Activated naive CD8-positive, alpha-beta T cell treated with anti-CD3 and anti-CD28 coated beads, Interleukin-2, amount 50 U/mL, for 24 hours (primary cell): Measurements from ENCODE around the gene GCC1.

Experiments
- ATAC-seq: fragments of 150-1000 bp; cut with Tn5 transposase; one replicate; pipeline ENCODE4 v1.10.0; 2021
- DNase-seq: peaks from one replicate; pipeline ENCODE4 v3.0.0; 2021
- H3K27ac Mint-ChIP-seq: one replicate; pipeline ENCODE4 v1.8.0; 2021; ENCODE audit warnings: mild to moderate bottlenecking, mixed read lengths
- H3K27me3 Mint-ChIP-seq: one replicate; pipeline ENCODE4 v1.8.0; 2021; ENCODE audit warnings: mixed read lengths
- H3K36me3 Mint-ChIP-seq: one replicate; pipeline ENCODE4 v1.8.0; 2021; ENCODE audit warnings: low read depth, mixed read lengths
- H3K4me1 Mint-ChIP-seq: one replicate; pipeline ENCODE4 v1.8.0; 2021; ENCODE audit warnings: mixed read lengths
- H3K4me3 Mint-ChIP-seq: one replicate; pipeline ENCODE4 v1.8.0; 2021; ENCODE audit warnings: mild to moderate bottlenecking, moderate library complexity, mixed read lengths
- H3K9me3 Mint-ChIP-seq: one replicate; pipeline ENCODE4 v1.8.0; 2021; ENCODE audit warnings: mixed read lengths

The GCC1 gene

GRCh38 chr7:127585044-127585953 lies at the start of gene GCC1:
GCC1 (minus strand) TSS chr7:127585596; CDS start chr7:127585182, 414 bp downstream.
- DNase-seq (peak; percentile 97), ATAC-seq (peak; percentile 76)
- Mint-ChIP-seq H3K4me3 (peak within 1 kb of the TSS; percentile 87), H3K27me3 (no peaks in the 10 kb centered on the region), H3K9me3 (no peaks in the 10 kb centered on the region), H3K27ac (peak within 1 kb of the TSS; percentile 73), H3K4me1 (peaks cover 65% of the 10 kb centered on the region), H3K36me3 (peaks cover 14% of the 10 kb centered on the region)

GRCh38 chr7:127632276-127632910 lies 47.0 kb upstream of the GCC1 start:
- no peak overlapping the region for H3K4me3 Mint-ChIP-seq
- DNase-seq: no peak
- peaks cover 15% of the 10 kb centered on the region for H3K27me3 Mint-ChIP-seq
- no peaks in the 10 kb centered on the region for H3K36me3 Mint-ChIP-seq
- H3K9me3 Mint-ChIP-seq: no peaks in the 10 kb centered on the region
- no peak overlapping the region for H3K27ac Mint-ChIP-seq
- peaks cover 7% of the 10 kb centered on the region for H3K4me1 Mint-ChIP-seq
- no peak for ATAC-seq

GRCh38 chr7:127629268-127629854 lies 44.0 kb upstream of the GCC1 start:
- ATAC-seq (peak; percentile 75), DNase-seq (peak; percentile 54)
- H3K4me1 Mint-ChIP-seq: no peaks in the 10 kb centered on the region
- no peak overlapping the region for H3K27ac Mint-ChIP-seq
- no peaks in the 10 kb centered on the region for H3K9me3 Mint-ChIP-seq
- no peak overlapping the region for H3K4me3 Mint-ChIP-seq
- peaks cover 26% of the 10 kb centered on the region for H3K27me3 Mint-ChIP-seq
- no peaks in the 10 kb centered on the region for H3K36me3 Mint-ChIP-seq

- Mint-ChIP-seq H3K4me1 (no peaks in the 10 kb centered on the region), H3K27me3 (peaks cover 29% of the 10 kb centered on the region), H3K4me3 (no peak overlapping the region), H3K36me3 (no peaks in the 10 kb centered on the region), H3K9me3 (no peaks in the 10 kb centered on the region), H3K27ac (no peak overlapping the region)
- DNase-seq: no peak
- ATAC-seq: no peak
Observed at GRCh38 chr7:127628445-127628844, 43.0 kb upstream of the GCC1 start.

GRCh38 chr7:127625331-127625730 lies 39.9 kb upstream of the GCC1 start:
- H3K36me3 Mint-ChIP-seq: no peaks in the 10 kb centered on the region
- DNase-seq: no peak
- ATAC-seq: no peak
- no peak overlapping the region for H3K27ac Mint-ChIP-seq
- no peak overlapping the region for H3K4me3 Mint-ChIP-seq
- peaks cover 36% of the 10 kb centered on the region for H3K27me3 Mint-ChIP-seq
- no peaks in the 10 kb centered on the region for H3K9me3 Mint-ChIP-seq
- peaks cover 8% of the 10 kb centered on the region for H3K4me1 Mint-ChIP-seq

GRCh38 chr7:127620406-127621233 lies 35.2 kb upstream of the GCC1 start:
- H3K9me3 Mint-ChIP-seq: no peaks in the 10 kb centered on the region
- H3K4me3 Mint-ChIP-seq: no peak overlapping the region
- peaks cover 12% of the 10 kb centered on the region for H3K4me1 Mint-ChIP-seq
- no peak overlapping the region for H3K27ac Mint-ChIP-seq
- no peaks in the 10 kb centered on the region for H3K36me3 Mint-ChIP-seq
- ATAC-seq (peak; percentile 37), DNase-seq (no peak)
- peaks cover 58% of the 10 kb centered on the region for H3K27me3 Mint-ChIP-seq

- DNase-seq: no peak
- Mint-ChIP-seq H3K27me3 (peaks cover 54% of the 10 kb centered on the region), H3K4me1 (peaks cover 12% of the 10 kb centered on the region), H3K9me3 (no peaks in the 10 kb centered on the region), H3K27ac (no peak overlapping the region), H3K4me3 (no peak overlapping the region), H3K36me3 (no peaks in the 10 kb centered on the region)
- peak; percentile 22 for ATAC-seq
Observed at GRCh38 chr7:127619681-127620405, 34.4 kb upstream of the GCC1 start.

- peaks cover 51% of the 10 kb centered on the region for H3K27me3 Mint-ChIP-seq
Observed at GRCh38 chr7:127618775-127619174, 33.4 kb upstream of the GCC1 start.

GRCh38 chr7:127618042-127618441 lies 32.6 kb upstream of the GCC1 start, which contains the start of gene PAX4:
PAX4 (minus strand) TSS chr7:127618142; CDS start chr7:127615928, 2,214 bp downstream.
- Mint-ChIP-seq H3K36me3 (no peaks in the 10 kb centered on the region), H3K4me1 (peaks cover 12% of the 10 kb centered on the region), H3K27ac (no peak within 1 kb of the TSS), H3K4me3 (no peak within 1 kb of the TSS), H3K27me3 (peaks cover 52% of the 10 kb centered on the region), H3K9me3 (no peaks in the 10 kb centered on the region)
- no peak for ATAC-seq
- no peak for DNase-seq

More at GRCh38 chr7:127618775-127619174, 33.4 kb upstream of the GCC1 start:
- no peak overlapping the region for H3K27ac Mint-ChIP-seq
- ATAC-seq (no peak), DNase-seq (no peak)
- peaks cover 12% of the 10 kb centered on the region for H3K4me1 Mint-ChIP-seq
- H3K36me3 Mint-ChIP-seq: no peaks in the 10 kb centered on the region
- no peaks in the 10 kb centered on the region for H3K9me3 Mint-ChIP-seq
- no peak overlapping the region for H3K4me3 Mint-ChIP-seq

GRCh38 chr7:127616724-127617123 lies 31.3 kb upstream of the GCC1 start:
- H3K9me3 Mint-ChIP-seq: no peaks in the 10 kb centered on the region
- H3K4me3 Mint-ChIP-seq: no peak overlapping the region
- H3K27me3 Mint-ChIP-seq: peaks cover 56% of the 10 kb centered on the region
- H3K4me1 Mint-ChIP-seq: peaks cover 12% of the 10 kb centered on the region
- ATAC-seq: no peak
- no peak for DNase-seq
- H3K36me3 Mint-ChIP-seq: no peaks in the 10 kb centered on the region
- no peak overlapping the region for H3K27ac Mint-ChIP-seq

GRCh38 chr7:127612263-127612662 lies 26.9 kb upstream of the GCC1 start:
- ATAC-seq: no peak
- Mint-ChIP-seq H3K27ac (no peak overlapping the region), H3K27me3 (peaks cover 27% of the 10 kb centered on the region), H3K4me1 (no peaks in the 10 kb centered on the region), H3K9me3 (no peaks in the 10 kb centered on the region), H3K36me3 (no peaks in the 10 kb centered on the region), H3K4me3 (no peak overlapping the region)
- no peak for DNase-seq

- H3K9me3 Mint-ChIP-seq: no peaks in the 10 kb centered on the region
- H3K4me3 Mint-ChIP-seq: no peak overlapping the region
- H3K4me1 Mint-ChIP-seq: no peaks in the 10 kb centered on the region
- H3K27ac Mint-ChIP-seq: no peak overlapping the region
- no peaks in the 10 kb centered on the region for H3K36me3 Mint-ChIP-seq
- ATAC-seq (no peak), DNase-seq (no peak)
- H3K27me3 Mint-ChIP-seq: peaks cover 17% of the 10 kb centered on the region
Observed at GRCh38 chr7:127609297-127609696, 23.9 kb upstream of the GCC1 start.

GRCh38 chr7:127608446-127608845 lies 23.1 kb upstream of the GCC1 start:
- peaks cover 13% of the 10 kb centered on the region for H3K27me3 Mint-ChIP-seq
- no peaks in the 10 kb centered on the region for H3K9me3 Mint-ChIP-seq
- H3K4me1 Mint-ChIP-seq: no peaks in the 10 kb centered on the region
- no peak overlapping the region for H3K4me3 Mint-ChIP-seq
- no peaks in the 10 kb centered on the region for H3K36me3 Mint-ChIP-seq
- DNase-seq: no peak
- no peak overlapping the region for H3K27ac Mint-ChIP-seq
- ATAC-seq: no peak
